SH-SY5Y (cell line): ENCODE measurements around the gene APLP1.

Source experiments
- GATA2 ChIP-seq: IDR thresholded peaks from 2 replicates; pipeline ENCODE4 v1.6.1; 2011; ENCODE audit warnings: mild to moderate bottlenecking, low read depth, low read length
- GATA3 ChIP-seq: IDR thresholded peaks from 2 replicates; pipeline ENCODE4 v1.6.1; 2011; ENCODE audit warnings: low read depth, mild to moderate bottlenecking, low read length, moderate library complexity

DNA sequence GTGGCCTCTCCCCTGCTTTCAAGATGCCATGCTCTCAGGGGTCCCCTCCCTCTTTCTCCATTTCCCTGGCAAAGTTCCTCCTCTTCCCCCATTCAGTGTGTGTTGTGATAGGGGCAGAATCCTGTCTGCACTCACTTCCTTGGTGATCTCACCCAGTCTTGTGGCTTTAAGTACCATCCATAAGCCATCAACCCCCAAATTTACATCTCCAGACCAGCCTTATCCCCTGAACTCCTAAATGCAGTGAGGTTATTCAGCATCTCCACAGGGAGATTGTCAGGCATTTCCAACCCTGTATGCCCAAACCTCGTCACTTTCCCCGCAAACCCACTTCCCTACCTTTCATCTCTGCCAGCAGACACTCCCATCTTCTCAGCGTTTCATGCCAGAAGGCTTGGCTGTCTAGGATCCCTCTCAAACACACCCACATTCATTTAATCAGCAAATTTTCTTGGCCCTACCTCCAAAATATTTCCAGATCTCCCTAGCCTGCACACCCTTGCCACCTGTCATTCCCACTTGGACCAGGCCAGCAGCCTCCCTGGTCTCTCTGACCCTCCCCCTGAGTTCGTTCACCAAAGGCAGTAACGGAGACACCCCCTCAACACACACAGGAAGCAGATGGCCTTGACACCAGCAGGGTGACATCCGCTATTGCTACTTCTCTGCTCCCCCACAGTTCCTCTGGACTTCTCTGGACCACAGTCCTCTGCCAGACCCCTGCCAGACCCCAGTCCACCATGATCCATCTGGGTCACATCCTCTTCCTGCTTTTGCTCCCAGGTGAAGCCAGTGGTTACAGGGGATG lies 33.7 kb downstream of the APLP1 start, which contains the start of gene HCST:
- no peak for TF ChIP-seq GATA2
- TF ChIP-seq GATA3, result no peak
